Stimulated activated CD4-positive, alpha-beta T cell treated with anti-CD3 and anti-CD28 coated beads, TNF-alpha, amount 100 ng/mL, for 4 hours (primary cell): Measurements from ENCODE around the gene TTLL3.

Source experiments
- DNase-seq, 3 experiments: peaks; one replicate each; pipeline ENCODE4 v3.0.0-alpha.2; 2020; ENCODE audit warnings: low read depth in 3 of 3

Gene TTLL3

DNA sequence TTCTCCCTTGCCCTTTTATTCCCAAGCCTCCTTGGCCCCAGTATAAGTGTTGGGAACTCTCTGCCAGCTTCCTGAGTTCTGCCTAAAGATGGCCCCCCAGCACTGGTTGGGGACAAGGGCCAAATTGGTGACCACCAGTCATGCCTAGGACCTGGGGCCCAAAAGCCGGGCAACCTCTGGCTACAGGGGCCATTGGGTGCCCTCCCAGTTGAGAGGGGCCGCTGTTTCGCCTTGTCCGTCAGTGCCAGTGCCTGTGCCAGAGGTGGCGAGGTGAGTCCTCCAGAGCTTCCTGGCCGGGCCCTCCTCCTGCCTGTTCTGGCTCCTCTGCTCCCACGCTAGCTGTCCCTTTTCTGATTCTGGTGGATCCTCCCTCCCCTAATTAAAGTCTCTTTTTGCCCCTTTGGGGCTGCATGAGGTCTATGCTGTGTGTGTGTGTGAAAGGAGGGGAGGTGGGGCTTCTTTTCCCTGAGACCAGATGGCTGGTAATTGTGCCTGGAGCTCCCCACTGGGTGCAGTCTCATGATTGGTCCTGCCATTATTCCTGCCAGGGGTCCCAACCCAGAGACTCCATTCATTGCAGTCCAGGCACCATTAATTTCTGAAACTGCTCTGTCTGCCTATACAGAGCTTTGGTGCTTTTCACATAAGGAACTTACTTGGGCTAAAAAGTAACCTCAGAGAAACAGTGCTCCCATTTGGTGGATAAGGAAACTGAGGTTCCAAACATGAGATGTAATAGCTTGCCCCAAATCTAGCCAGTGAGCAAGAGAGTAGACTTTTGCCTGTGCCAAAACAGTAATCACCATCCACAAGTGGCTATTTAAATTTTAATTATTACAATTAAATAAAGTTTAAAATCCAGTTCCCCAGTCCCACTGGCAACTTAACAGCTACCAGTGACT is 3.1 kb upstream of the TTLL3 start:
- no peak for DNase-seq

DNA sequence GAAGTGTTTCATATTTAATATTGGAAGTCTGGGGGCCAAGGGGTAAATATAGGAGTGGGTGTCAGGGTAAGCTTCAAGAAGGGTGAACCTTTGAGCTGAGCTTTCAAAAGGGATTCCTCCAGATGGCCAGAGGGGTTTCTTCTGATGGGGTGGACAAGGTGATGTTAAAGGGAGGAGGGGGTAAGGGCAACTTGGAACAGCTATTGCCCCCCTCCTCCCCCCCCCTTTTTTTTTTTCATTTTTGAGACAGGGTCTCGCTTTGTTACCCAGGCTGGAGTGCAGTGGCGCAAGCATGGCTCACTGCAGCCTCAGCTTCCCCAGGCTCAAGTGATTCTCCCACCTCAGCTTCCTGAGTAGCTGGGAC is 2.1 kb upstream of the TTLL3 start:
- DNase-seq, result no peak

DNA sequence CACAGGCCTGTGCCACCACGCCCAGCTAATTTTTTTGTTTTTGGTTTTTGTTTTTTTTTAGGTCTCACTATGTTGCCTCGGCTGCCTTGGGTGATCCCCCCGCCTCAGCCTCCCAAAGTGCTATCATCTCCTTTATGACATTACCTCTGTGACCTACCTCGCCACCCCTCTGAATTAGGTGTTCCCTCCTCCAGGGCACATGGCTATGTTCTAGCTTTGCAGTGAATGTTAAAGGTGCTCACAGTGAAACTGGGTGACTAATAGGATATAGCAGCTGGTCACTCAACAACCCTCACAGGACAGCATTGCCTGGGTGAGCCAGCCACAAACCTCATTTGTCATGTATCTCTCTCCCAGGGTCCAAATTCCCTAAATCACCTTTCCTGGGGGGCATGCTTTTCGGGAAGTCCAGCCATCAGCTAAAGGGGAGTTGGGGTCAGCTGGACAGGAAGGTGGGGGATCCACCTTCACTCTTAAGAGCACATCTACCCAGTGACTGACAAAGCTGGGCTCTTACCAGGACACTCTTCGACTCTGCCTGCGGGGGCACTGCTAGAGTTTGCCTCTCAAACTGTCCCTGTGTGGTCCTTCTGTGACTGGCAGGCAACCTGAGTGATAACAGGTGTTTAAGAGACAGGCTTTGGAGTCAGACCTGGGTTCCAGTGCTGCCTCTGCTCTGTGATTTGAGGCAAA is 1.6 kb upstream of the TTLL3 start:
- DNase-seq, result no peak

DNA sequence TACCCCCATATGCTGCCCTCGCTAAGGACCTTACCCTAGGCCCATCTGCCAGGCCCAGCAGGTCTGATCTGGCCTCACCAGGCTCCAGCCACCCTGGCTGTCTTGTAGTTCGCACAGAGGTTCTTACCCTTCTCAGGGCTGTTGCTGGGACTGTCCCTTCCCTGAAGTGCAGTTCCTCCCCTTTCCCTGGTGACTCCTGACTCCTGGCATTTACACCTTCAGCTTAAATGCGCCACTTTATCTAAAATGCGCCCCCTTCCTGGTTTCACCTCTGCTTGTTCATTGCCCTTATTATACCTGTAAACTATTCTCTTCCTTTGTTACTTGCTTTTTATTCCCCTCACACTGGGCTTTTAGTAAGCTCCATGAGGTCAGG is 835 bp upstream of the TTLL3 start:
- no peak for DNase-seq

DNA sequence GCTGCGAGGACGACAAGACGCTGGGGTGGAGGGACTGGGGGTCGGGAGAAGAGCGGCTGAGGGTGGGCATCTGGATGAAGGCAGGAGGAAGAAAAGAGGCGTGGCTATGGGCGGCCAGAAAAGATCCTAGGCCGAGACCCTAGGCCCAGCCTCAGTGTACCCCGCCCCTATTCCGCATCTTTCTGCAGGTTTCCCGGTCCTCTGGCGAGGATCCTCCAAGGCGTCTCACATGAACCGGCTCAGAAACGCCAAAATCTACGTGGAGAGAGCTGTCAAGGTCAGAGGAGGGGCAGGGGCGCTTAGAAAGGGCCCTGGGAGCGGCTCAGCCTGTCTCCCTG is 340 bp downstream of the TTLL3 start:
- DNase-seq, result no peak

DNA sequence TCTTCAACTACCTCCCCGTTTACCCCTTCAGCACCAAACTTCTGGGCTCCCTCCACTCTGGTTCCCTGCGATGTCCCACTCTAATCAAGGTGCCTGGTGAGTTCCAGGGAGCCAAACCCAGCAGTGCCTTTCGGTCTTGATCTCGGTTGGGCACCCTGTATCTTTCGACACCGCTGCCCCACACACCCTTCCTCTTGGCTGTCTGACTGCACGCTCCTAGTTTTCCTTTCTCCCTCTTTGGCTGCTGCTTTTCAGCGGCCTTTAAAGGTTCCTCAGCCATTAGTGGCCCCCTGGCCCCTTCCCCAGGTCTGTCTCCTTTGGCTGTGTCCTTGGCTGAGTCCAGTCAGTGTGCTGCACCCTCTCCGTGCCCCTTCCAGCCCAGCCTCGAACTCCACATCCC is 784 bp downstream of the TTLL3 start:
- no peak for DNase-seq

DNA sequence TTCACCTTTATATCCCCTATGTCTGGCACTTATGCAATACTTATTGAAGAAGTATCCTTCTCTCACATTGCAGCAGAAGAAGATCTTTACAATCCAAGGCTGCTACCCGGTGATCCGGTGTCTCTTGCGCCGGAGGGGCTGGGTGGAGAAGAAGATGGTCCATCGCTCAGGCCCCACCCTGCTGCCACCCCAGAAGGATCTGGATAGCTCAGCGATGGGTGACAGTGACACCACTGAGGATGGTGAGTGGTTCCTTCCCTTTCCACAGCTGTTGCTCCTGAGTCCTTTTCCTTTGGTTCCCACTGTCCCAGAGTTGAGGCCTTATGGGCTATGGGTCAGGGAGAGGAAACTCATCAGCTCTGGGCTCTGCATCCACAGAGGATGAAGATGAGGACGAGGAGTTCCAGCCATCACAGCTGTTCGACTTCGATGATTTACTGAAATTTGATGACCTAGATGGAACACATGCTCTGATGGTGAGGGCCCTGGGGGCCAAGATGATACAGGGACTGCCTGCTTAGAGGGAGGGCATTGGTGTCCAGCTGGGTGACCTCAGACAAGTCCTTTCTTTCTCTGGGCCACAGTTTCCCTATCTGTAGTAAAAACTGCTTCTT is 2.9 kb downstream of the TTLL3 start:
- no peak for DNase-seq

DNA sequence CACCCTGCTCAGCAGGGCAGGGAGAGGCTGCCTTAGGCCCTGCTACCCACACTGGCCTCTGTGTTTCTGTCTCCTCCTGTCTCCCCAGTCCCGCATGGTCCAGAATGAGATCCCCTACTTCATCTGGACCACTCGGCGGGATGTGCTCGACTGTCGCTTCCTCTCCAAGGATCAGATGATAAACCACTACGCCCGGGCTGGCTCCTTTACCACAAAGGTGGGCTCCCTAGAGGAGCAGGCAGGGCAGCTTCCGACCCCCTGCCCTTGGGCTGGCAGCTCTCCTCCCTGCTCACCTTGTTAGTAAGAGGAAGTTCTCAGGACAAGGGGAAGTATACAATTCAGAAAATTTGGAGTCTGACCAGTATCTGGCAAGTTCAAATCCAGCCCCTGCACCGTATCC is 5.9 kb downstream of the TTLL3 start:
- DNase-seq, result no peak

DNA sequence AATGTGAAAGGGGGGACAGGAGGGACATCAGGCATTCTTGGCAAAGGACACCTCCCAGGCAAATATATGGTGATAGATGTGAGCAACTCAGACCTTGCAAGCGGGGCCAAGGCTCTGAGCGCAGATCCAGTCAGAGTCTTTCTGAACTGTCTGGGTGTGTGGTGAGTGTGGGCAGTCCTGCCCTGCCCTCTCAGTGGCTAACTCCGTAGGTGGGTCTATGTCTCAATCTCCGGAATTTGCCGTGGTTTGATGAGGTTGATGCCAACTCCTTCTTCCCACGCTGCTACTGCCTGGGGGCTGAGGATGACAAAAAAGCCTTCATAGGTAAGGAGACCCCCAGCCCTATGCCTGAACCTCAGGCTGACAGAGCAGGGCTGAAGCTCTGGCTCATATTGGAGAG is 7.4 kb downstream of the TTLL3 start:
- DNase-seq, result no peak

DNA sequence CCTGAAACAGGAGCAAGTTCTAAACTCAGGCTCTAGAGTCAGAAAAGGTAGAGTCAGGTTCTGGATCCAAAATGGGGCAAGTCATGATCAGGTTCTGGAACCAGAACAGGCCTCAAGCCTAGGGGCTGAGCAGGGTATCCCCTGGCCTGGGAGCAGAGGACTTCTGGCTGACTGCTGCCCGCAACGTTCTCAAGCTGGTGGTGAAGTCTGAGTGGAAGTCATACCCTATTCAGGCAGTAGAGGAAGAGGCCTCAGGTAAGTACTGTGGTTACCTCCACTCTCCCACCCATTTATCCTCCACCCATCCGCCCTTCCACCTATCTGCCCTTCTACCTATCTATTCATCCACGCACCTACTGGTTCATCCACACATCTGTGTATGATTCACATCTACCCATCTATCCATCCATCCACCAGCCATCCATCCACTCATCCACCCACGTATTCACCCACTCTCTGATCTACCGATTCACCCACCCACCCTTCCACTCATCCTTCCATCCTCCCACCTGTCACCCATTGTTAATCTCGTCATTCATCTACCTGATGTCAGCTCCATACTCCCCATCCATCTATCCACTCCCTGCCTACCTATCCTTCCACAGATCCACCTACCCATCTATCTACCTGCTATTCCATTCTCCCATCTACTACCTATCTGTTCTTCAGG is 8.7 kb downstream of the TTLL3 start:
- DNase-seq, result no peak

DNA sequence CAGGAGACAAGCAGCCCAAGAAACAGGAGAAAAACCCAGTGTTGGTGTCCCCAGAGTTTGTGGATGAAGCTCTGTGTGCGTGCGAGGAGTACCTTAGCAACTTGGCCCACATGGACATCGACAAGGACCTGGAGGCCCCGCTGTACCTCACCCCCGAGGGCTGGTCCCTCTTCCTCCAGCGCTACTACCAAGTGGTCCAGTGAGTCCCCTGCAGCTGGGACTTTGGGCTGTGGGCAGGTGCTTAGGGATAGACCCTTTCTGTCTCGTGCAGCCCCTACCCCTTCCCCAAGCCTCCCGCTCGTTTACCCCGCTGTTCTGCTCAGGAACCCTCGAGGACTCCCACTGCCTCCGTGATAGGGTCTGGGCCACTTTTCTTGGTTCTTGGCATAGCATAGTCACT is 10.5 kb downstream of the TTLL3 start:
- DNase-seq, result no peak

DNA sequence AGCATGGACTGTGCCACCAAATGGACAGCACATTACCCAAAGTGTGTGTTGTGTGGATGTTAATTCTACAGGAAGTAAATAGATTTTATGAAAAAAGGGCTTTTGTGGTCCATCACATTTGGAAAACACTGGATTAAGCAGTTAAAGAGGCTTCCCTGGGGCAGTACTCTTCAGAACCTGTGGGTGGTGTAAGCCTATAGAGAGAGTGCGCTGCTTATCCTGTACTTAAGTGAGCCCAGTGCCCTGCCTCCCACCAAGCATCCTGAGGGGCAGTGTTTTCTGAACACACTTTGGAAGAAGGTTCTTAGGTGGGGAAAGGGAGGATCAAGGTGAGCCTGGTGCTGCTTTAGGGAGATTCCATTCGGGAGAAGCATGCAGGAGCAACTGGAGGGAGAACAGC is 10.9 kb downstream of the TTLL3 start:
- no peak for DNase-seq

DNA sequence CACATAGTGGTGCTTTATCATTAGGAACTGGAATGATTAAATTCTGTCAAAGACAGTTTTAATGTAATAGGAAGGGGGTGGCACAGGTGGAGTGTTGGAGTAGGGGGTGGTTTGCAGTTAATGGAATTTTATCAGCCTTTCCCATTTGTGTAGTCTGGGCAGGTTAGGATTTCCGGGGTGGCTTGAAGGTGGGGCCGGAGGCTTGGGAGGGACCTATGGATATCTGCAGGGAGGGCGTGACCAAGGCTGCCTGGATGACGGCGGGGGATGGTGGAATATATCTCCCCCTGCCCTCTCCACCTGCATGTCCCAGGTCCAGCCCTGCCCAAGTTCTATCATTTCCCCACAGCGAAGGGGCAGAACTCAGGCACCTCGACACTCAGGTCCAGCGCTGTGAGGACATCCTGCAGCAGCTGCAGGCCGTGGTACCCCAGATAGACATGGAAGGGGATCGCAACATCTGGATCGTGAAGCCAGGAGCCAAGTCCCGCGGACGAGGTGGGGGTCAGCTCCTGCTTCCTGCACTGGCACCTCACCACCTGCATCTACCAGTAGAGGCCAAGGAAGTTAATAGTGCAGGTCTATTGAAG is 15.5 kb downstream of the TTLL3 start:
- DNase-seq, result no peak

DNA sequence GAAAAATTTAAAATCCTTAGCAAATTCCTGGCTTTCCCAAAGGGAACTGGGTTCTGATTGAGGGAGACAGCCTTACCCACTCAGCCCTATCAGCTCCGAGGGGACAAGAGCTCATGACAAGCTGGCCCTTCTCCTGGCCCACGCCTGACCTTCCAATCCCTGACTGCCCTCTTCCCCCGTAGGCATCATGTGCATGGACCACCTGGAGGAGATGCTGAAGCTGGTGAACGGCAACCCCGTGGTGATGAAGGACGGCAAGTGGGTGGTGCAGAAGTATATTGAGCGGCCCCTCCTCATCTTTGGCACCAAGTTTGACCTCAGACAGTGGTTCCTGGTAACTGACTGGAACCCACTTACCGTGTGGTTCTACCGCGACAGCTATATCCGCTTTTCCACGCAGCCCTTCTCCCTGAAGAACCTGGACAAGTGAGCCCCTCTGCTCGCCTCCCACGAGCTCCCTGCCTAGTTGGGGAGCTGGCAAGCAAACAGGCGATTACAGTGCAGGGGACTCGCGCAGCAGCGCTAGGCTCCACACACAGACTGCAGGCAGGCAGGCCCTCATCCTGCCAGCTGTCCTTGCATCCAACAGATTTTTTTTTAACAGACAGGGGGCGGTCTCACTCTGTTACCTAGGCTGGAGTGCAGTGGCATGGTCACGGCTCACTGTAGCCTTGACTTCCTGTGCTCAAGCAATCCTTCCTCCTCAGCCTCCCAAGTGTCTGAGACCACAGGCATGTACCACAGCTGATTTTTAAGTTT is 16.9 kb downstream of the TTLL3 start:
- DNase-seq, result no peak

DNA sequence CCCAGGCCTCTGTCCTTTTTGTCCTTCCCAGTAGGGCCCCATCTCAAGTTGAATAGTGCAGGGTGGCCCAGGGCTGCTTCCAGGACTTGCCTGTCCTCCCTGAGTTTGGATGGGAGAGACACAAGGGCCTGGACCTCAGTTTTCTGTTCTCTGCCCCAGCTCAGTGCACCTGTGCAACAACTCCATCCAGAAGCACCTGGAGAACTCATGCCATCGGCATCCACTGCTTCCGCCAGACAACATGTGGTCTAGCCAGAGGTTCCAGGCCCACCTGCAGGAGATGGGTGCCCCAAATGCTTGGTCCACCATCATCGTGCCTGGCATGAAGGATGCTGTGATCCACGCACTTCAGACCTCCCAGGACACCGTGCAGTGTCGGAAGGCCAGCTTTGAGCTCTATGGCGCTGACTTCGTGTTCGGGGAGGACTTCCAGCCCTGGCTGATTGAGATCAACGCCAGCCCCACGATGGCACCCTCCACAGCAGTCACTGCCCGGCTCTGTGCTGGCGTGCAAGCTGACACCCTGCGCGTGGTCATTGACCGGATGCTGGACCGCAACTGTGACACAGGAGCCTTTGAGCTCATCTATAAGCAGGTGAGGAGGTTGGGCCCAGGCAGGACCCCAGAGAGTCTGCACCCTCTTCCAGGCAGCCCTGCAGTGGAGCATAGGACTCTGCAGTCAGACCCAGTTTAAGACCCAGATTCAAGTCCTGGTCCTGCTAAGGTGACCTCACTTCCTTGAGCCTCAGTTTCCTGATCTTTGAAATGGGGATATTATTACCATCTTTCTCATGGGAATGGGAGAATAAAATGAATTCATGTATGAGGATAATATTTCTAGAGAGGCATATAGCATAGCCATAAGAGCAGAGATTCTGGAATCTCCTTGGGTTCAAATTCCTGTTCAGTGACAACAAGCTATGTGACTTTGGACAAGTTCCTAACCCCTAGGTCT is 19.0 kb downstream of the TTLL3 start:
- no peak for DNase-seq

DNA sequence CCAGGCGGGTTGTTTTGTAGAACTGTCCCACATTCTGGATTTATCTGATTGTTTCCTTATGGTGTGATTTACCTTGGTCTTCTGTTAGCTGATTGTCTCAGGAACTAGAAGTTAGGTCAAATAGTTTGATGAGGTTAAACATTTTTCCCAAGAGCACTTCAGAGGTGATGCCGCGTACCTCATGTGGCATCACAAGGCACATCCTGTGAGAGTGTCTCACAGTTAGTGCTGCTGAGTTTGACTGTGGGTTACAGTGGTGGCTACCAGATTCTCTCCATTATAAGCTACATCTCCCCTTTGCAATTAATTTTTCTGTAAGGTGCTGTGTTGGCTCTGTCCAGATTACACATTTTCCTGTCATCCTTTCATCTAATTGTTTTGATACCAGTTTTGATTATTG is 21.2 kb downstream of the TTLL3 start:
- DNase-seq, result no peak

DNA sequence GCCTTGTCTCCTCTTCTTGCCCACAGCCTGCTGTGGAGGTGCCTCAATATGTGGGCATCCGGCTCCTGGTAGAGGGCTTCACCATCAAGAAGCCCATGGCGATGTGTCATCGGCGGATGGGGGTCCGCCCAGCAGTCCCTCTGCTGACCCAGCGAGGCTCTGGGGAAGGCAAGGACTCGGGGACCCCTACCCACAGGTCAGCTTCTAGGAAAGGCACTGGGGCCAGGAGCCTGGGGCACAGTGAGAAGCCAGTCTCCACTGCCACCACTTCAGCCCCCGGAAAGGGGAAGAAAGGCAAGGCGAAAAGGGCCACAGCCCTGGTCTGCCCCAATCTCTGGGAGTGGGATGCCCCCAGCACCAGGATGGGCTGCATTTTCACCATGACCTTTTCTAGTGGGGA is 23.0 kb downstream of the TTLL3 start:
- DNase-seq, result no peak

DNA sequence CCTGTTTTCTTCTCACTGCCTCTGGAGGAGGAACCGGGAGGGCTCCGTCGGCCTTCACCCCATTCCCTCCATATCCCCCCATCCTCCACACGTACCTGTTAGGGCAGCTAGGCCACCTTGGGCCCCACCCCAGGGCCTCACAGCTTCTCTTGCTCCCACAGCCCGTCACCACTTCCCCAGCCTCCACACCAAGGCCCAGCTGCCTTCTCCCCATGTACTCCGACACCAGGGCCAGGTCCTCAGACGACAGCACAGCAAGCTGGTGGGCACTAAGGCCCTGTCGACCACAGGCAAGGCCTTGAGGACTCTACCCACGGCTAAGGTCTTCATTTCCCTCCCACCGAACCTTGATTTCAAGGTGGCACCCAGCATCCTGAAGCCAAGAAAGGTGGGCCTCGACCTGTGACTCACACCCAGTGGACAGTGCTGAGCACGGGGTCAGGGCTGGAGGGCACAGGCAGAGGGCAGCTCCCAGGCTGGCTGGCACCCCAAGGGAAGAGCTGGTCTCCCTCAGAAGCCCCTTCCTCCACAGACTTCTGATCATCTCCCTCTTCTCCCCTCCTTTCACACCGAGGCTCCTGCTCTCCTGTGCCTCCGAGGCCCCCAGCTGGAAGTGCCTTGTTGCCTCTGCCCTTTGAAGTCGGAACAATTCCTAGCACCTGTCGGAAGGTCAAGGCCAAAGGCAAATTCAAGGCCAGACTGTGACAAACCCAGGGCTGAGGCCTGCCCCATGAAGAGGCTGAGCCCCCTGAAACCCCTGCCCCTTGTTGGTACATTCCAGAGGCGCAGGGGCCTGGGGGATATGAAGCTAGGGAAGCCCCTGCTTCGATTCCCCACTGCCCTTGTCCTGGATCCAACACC is 24.7 kb downstream of the TTLL3 start:
- DNase-seq, result no peak
